NCI-H226 (cell line): ENCODE data around the gene NAT14.
"Not testable (repeated sequence)": the region's sequence is repeated elsewhere in the genome, so short reads cannot be mapped to it uniquely, and the experiment has no call there.

Source experiments
- DNase-seq: peaks from one replicate; pipeline ENCODE4 v3.0.0-alpha.2; 2015

NAT14 gene

GRCh38 chr19:55487924-55488687, 3.1 kb downstream of the NAT14 start, which contains the start of gene SSC5D:
SSC5D (plus strand) TSS chr19:55488436; CDS start chr19:55488590, 154 bp downstream.
- DNase-seq = peak; percentile 72

DNA sequence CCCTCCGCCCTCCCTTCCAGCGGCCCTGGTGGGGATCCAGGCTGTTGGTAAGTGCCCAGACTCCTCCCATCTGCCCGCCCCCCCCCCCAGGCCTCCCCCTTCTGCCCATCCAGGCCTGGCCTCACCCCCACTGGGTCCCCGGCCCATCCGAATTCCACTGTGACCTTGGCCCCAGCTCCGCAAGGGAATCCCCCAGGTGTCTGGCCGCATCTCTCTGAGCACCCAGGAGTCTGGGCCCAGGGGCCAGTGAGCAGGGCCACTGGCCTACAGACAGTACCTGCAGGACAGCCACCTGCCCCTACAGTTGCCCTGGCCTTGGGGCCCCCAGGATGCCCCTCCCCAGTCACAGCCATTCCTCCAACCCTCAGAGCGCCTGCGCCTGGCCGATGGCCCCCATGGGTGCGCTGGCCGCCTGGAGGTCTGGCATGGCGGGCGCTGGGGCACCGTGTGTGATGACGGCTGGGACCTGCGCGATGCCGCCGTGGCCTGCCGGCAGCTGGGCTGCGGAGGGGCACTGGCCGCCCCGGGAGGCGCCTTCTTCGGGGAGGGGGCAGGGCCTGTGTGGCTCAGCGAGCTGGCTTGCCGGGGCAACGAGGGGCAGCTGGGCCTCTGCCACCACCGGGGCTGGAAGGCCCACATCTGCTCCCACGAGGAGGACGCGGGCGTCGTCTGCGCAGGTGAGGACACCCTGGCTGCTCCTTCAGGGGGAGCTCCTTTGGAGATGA, 4.2 kb downstream of the NAT14 start:
- DNase-seq = no peak

DNA sequence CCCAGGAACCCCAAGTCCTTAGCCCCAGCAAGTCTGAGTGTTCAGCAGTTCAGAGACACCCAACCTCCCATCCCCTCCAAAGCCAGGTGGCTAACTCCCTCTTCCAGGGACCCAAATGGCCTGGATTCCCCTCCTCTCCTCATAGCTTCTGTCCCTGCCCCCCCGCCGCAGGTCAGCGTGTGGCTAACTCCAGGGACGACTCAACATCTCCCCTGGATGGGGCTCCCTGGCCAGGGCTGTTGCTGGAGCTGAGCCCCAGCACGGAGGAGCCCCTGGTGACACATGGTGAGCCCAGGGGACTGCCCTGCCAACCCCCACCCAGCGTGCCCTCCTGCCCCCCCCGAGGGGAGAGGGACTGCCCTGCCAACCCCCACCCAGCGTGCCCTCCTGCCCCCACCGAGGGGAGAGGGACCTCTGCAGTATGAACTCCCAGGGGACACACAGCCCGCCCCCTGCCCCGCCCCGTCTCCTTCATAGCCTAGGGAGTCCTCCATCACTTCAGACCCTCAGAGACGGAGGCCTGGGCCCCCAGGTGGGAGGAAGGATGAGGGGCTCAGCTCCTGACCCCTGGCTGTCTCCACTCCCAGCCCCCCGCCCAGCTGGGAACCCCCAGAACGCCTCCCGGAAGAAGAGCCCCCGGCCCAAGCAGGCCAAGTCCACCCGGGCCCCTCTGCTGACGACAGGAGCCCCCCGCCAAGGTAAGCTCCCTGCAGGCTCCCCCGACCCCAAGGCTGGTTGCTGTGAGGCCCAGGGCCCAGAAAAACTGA, 4.9 kb downstream of the NAT14 start:
- no peak for DNase-seq

DNA sequence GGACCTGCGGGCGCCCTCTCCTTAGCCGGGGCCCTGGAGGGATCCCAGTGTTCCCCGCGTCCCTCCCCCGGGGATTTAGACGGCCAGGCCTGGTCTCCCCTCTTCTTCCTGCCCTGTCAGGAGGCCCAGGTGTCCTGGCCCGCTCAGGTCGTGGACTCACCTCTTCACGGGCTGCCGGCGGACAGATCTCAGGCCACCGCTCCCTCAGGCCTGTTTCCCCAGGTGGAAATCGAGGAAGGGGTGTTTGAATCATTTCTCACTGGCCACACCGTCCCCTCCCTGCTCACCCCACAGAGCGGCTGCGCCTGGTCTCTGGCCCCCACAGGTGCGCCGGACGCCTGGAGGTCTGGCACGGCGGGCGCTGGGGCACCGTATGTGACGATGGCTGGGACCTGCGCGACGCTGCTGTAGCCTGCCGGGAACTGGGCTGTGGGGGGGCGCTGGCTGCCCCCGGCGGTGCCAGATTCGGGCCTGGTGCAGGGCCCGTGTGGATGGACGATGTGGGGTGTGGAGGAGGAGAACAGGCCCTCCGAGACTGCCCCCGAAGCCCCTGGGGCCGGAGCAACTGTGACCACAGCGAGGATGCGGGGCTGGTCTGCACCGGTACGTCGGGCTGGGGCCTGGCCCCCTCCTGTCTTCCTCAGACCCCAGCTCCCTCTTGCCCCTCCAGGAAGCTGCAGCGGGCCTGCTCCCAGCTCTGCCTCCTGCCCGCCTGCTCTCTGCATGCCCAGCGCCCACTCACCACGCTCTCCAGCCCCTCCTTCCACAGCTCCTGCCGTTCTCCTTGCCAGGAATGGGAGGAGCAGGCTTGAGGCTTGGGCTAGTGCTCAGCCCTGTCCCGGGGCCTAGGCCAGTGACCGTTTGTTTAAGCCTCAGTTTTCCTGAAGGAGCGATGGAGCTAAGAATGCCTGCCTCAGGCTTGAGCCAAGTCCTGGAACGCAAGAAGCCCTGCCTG, 5.8 kb downstream of the NAT14 start:
- peak; percentile 47 for DNase-seq

- DNase-seq = peak; percentile 70
Measured at GRCh38 chr19:55491546-55492360, 6.8 kb downstream of the NAT14 start.

DNA sequence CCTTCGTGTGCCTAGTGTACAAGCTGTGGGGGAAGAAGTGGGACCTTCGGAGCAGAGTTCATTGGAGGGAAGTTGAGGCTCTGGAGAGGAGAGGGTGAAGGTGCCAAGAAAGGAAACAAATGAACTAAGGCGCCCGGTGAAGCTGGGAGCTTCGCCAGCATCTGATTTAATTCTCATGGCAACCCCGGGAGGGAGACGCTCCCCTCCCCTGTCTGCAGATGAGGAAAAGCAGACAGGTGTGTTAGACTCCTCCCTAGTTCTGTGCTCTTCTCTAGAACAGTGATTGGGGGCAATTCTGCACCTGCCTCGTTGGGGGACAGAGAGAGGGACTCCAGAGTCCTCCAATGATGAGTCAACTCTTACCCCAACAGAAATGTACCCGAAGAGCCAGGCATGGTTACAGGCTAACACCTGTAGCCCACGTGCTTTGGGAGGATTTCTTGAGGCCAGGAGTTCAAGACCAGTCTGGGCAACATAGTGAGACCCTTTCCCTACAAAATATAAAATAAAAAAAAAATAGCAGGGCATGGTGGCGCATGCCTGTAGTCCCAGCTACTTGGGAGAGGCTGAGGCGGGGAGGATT, 7.5 kb downstream of the NAT14 start:
- DNase-seq = peak; percentile 53

DNA sequence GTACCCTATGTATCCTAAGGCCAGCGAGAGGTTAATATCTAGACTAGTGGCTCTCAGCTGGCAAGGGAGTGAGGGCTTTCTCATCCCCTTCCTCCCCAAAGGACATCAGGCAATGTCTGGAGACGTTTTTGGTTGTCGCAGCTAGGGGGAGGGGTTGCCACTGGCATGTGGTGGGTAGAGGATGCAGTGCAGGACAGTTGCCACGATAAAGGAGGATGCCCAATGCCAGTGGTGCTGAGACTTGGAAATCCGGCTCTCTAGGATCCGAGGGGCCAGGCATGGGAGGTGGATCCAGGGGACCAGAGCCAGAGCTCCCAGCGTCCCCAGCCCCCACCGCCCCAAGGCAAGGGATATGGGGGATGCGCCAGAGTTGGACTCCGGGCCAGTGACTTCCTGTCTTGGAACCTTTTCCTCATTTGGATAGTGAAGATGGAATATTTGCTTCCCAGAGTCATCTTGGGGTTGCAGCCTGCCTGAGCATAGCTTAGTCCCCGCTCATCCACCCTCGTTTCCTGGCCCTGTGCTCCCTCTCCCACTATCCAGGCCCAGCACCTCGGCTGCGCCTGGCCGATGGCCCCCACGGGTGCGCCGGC, 8.2 kb downstream of the NAT14 start:
- peak; percentile 66 for DNase-seq

GRCh38 chr19:55493645-55494171, 8.7 kb downstream of the NAT14 start:
- no peak for DNase-seq

DNA sequence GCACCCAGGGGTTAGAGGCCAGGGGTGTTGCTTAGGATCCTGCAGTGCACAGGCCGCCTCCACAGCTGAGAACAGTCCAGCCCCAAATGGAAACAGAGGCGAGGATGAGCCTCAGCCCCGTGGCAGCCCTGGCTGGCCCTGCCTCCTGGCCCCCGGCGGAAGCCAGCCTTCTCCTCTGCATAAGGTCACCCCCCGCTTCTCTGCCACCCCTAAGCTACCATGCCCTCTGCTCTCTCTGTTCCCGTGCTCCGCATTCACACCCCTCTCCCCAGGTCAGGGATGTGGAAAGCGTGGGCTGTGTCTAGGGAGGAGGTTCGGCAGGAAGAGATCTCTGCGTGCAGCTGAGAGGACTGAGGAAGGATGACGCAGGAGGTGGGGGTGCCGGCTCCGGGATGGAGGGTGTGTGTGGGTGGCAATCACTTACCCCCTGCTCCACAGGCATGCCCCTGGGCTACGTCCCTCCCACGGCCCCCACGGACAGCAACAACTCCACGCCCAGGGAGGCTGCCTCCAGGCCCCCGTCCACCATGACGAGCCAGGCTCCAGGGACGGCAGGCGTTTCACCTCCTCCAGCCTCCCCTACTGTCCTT, 9.3 kb downstream of the NAT14 start:
- peak; percentile 100 for DNase-seq

DNA sequence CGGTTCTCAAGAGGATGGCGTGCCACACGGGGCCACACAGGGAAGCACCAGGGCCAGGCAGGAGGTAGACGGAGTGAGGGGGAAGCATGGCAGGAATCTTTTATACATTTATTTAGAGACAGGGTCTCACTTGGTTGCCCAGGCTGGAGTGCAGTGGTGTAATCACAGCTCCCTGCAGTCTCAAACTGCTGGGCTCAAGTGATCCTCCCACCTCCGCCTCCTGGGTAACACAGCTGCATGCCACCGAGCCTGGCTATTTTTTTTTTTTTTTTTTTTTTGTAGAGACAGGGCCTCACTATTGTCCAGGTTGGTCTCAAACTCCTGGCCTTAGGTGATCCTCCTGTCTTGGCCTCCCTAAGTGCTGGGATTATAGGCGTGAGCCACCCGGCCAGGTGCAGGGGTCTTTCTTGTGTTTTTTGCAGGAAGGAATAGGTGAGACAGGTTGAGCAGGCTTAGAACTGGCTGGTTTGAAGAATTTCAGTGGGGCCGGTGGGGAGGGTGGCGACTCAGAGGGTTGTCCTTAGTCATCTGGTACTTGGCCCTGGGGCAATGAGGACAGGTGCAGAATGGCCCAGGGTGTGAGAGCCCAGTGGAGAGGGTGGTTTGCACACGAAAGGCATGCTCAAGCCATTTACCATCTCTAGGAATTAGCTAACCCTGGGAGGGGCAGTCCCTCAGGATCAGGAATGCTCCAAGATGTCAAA, 10.8 kb downstream of the NAT14 start:
- DNase-seq = no peak

- not testable (repeated sequence) for DNase-seq
Measured at GRCh38 chr19:55496820-55497219, 11.8 kb downstream of the NAT14 start.

DNA sequence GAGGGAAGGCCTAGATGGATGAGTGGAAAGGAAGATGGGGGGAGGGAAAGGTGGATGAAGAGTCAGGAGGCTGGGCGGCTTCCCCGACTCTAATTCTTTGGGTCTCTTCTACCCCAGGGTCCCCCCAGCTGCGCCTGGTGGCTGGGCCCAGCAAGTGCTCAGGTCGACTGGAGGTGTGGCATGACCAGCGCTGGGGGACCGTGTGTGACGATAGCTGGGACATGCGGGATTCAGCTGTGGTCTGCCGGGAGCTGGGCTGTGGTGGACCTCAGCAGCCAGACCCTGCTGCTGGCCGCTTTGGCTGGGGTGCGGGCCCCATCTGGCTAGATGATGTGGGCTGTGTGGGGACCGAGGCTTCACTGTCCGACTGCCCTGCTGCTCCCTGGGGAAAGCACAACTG, 12.8 kb downstream of the NAT14 start:
- DNase-seq = no peak

- DNase-seq = no peak
Measured at GRCh38 chr19:55498246-55498840, 13.4 kb downstream of the NAT14 start.

DNA sequence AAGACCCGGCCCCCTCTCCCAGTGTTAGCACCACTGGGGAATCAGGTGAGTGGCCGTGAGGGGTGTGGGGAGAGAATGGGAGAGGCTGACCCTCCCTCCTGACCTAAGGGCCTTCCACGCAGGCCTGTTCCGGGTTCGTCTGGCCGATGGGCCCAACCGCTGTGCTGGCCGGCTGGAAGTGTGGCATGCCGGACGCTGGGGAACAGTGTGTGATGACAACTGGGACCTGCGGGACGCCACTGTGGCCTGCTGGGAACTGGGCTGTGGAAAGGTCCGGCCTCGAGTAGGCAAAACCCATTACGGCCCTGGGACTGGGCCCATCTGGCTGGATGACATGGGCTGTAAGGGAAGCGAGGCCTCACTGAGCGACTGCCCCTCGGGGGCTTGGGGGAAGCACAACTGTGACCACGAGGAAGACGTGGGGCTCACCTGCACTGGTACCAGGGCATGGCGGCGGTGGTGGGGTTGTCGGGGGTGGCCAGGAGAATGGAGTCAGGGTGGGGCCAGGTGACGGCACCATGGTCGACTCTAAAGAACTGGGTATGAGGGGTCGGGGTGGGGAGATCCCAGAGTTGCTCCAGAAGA, 15.5 kb downstream of the NAT14 start:
- peak; percentile 1 for DNase-seq

- DNase-seq = no peak
Measured at GRCh38 chr19:55502197-55502952, 17.4 kb downstream of the NAT14 start.

DNA sequence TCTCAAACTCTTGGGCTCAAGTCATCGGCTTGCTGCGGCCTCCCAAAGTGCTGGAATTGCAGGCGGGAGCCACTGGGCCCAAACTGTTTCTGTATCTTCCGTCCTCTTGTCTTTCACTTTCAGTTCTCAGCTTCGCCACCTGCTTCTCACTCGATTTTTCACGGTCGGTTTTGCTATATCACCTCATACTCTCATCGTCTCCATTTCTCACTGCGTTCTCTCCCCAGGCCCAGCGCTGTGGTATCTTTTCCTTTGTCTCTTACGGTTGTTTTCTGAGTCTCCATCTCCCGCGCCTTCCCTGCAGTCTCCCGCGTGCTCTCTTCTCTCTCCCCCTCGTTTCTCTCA, 18.1 kb downstream of the NAT14 start:
- DNase-seq = no peak

- peak; percentile 89 for DNase-seq
Measured at GRCh38 chr19:55503502-55504251, 18.7 kb downstream of the NAT14 start.
